GM18867 (cell line): ENCODE data around the gene PLXNA2.

ENCODE experiments used
- ATAC-seq: cut with Tn5 transposase; IDR thresholded peaks from one replicate; pipeline ENCODE4 v1.9.1; 2021; ENCODE audit warnings: mild to moderate bottlenecking, moderate library complexity; ENCODE audit not compliant: unreplicated experiment

The PLXNA2 gene

GRCh38 chr1:208047975-208048374 is 196.2 kb downstream of the PLXNA2 start:
- no peak for ATAC-seq

- no peak for ATAC-seq
Measured at GRCh38 chr1:208047476-208047934, 196.7 kb downstream of the PLXNA2 start.

- no peak for ATAC-seq
Measured at GRCh38 chr1:208045463-208046260, 198.5 kb downstream of the PLXNA2 start.

GRCh38 chr1:208044589-208045462 is 199.4 kb downstream of the PLXNA2 start:
- no peak for ATAC-seq

- ATAC-seq: no peak
Measured at GRCh38 chr1:208043691-208044181, 200.4 kb downstream of the PLXNA2 start.

GRCh38 chr1:208042868-208043267 is 201.3 kb downstream of the PLXNA2 start:
- no peak for ATAC-seq

GRCh38 chr1:208042041-208042615 is 202.1 kb downstream of the PLXNA2 start:
- ATAC-seq: no peak

- ATAC-seq: no peak
Measured at GRCh38 chr1:208041505-208041904, 202.7 kb downstream of the PLXNA2 start.

- ATAC-seq: no peak
Measured at GRCh38 chr1:208040821-208041297, 203.3 kb downstream of the PLXNA2 start.

GRCh38 chr1:208039536-208040332 is 204.4 kb downstream of the PLXNA2 start:
- ATAC-seq: no peak

GRCh38 chr1:208038303-208038702 is 205.9 kb downstream of the PLXNA2 start:
- ATAC-seq: no peak

GRCh38 chr1:208036918-208037766 is 207.0 kb downstream of the PLXNA2 start:
- ATAC-seq: no peak

GRCh38 chr1:208036106-208036808 is 207.9 kb downstream of the PLXNA2 start:
- ATAC-seq: peak; percentile 57

- no peak for ATAC-seq
Measured at GRCh38 chr1:208034135-208034534, 210.0 kb downstream of the PLXNA2 start.

- ATAC-seq: no peak
Measured at GRCh38 chr1:208033236-208033635, 210.9 kb downstream of the PLXNA2 start.

- no peak for ATAC-seq
Measured at GRCh38 chr1:208031932-208032320, 212.3 kb downstream of the PLXNA2 start.

GRCh38 chr1:208031316-208031931 is 212.8 kb downstream of the PLXNA2 start:
- no peak for ATAC-seq
